GM19099 (cell line): ENCODE data around the gene MAPK11.

ENCODE experiments used
- POLR2A ChIP-seq: IDR thresholded peaks from 3 replicates; pipeline ENCODE4 v1.6.1; 2011; ENCODE audit warnings: low read depth; ENCODE audit not compliant: insufficient read length; ENCODE audit errors: extremely low read depth

The MAPK11 gene

DNA sequence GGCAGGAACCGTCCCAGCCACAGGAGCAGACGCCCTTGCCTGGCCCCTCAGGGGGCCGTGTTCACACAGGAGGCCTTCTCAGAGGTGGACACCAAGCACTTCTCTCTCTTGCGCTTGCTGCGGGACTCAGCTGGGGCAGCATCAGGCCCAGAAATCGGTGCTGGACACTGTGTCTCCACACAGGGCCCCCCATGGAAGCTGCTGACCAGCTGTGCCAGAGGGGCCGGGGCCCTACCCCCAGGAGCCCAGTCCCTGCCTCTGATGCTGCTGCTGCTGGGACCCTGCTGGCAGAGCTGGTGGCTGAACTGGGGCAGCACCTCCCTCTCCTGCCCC is 33.3 kb upstream of the MAPK11 start:
- no peak for TF ChIP-seq POLR2A

DNA sequence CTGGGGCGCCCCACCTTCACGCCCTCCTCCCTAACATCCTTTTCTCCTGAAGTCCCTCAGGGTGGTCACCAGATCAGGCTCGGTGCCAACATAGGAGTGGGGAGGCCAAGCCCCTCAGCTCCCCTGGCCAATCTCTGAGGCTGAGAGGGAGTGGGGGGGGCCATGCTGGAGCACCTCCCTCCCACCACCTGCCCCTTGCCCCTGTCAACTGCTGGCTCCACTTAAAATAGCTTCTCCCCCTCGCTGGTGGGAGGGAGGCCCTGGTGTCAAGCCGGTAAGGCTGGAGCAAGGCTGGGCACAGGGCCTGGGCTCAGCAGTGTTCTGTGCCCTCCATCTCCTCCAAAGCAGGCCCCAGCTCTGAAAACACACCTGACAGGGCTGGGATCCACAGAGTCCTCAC is 32.4 kb upstream of the MAPK11 start:
- no peak for TF ChIP-seq POLR2A

DNA sequence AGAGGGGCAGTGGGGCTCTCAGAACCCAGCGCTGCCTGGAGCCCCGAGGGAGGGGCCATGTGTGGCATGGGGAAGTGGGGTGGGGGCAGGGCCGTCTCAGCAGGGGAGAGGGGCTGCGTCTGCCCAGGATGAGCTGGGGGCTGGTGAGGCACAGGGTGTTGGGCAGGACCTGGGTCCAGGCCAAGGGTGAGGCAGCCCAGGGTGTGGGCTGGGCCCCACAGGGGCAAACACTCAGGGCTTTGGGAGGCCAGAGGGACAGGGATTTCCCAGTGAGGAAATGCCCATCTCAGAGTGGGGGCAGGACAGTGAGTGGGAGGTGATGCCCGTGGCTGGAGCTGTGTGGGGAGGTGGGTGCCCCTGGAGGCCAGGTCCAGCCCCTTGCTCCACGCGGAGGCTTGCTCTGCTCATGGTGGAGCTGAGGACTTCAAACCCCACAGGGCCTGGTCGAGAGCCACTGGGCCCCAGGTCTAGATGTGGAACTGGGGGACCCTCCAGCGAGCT is 31.9 kb upstream of the MAPK11 start:
- no peak for TF ChIP-seq POLR2A

DNA sequence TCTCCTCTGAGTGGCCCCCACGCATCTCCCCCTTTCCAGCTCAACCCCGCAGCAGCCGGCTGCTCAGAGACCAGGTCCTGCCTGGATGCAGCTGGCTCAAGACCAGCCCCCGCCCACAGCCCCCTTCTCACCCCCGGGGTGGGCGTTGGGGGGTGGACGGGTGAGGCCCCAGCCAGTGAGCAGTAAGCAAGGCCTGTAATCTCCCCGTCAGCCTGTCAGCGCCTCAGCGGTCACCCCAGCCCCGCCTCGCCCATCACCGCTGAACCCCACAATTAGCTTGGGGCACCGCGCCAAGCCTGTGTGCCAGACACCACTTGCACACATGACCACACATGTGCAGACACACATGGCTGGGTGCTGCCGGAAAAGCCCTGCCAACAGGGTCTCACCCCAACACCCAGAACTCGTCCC is 31.4 kb upstream of the MAPK11 start:
- no peak for TF ChIP-seq POLR2A

DNA sequence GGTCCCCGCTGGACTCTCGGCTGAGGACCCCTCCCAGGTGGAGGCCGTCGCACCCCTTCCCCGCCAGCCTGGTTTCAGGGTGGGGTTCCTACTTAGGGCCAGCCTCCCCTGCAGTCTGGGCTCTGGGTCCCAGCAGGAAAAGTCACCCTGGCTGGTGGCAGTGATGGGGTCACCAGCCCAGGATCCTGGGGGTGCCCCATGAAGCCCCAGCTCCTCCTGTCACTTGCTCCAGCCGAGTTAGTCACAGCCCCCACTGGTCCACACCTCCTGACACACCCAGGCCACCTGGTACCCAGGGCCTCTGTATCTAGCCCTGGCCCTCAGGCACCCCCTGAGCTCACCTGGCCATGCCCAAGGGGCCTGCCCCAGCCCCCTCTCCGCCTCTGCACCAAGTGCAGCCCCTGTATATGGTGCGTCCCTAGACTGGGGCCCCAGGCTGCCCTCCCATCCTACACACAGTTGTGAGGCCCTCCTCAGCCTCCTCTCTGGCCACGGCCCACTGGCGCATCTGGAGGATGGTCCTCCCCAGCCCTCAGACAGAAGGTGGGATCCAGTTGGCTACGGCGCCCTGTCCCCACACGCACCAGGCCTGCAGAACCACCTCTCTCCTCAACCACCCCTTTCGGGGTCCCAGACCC is 30.6 kb upstream of the MAPK11 start:
- TF ChIP-seq POLR2A, result no peak

DNA sequence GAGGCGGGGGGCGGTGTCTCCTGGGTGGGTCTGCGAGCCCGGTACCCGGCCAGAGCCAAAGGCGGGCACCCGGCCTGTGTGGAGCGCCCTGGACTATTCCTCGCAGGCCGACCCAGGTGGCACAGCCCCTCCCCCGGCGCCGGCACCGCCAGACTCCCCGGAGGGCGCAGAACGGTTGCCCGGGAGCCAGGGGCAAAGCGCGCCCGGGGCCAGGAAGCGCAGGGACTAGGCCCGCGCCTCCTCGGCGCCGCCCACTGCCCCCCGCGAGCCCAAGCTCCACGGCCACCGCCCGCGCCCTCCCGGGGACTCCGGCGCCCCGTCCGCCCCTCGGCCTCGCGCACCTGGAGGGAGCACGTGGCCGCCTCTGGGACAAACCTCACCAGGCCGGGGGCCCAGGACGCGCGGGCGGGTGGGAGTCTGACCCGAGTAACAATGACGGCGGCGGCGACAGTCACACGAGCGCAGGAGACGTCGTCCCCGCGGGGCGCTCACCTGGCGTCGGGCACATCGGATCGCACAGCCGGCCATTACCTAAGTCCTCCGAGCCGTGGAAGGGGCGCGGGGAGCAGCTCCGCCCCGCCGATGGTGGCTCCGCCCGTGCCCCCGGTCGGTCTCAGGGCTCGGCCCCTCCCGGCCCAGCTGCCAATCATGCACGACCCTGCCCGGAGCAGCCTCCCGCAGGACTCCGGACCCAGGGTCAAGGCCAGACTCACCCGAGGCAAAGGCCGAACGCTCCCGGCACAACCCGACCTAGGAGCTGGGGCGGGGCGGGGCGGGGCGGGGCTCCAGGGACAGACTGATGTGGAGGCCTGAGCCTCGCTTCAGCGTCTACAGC is 29.8 kb upstream of the MAPK11 start:
- no peak for TF ChIP-seq POLR2A

DNA sequence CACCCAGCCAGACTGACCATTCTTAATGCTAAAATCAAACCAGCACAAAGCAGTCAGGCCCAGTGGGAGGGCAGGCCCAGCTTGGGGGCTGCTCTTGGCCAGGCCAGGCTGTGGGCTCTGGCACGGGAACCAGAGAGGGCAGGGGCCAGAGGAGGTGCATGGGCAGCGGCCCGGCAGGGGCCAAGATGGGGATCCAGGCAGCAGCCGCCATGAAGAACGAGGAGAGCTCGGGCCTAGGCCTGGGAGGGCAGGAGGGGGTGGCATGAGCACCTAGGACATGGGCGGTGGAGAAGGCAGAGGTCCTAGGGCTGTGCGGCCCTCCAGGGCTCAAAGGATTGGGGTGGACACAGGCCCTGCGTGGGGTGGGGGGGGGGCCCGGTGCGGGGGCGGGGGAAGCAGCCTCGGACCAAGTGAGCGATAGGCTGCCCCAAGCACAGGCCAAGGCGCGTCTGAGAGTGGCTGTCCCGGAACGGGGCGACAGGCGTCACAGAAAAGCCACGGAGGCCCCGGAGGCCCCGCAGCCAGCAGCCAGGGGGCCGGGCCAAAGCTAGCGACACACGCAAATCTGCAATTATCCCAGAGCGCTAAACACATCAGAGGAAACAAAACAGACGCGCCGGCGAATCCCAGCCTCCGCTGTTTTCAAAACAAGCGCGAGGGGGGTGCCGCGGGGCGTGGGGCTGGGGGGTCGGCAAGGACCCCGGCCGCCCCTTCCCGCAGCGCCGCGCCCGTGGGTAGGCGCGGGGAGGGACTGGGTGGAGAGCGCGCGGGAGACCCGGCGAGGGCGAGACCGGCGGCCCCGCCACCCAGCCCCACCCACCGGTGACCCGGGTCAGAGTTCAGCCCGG is 29.0 kb upstream of the MAPK11 start:
- no peak for TF ChIP-seq POLR2A

DNA sequence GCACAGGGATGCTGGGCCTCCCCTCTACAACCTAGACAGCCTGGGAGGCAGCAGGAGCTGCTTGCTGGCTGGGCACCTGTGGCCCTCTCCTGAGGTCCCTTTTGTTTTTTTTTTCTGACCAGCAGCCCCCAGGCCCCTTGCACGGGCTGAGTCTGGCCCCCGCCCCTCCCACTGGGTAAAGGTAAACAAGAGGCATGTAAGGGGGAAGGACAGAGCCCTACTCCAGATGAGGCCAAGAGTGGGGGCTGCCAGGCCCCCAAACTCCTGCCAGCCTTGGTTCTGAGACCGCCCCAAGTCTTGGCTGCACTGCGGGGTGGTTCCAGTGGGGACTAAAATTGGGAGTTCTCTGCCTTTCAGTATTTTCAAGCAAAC is 28.1 kb upstream of the MAPK11 start:
- TF ChIP-seq POLR2A, result no peak

DNA sequence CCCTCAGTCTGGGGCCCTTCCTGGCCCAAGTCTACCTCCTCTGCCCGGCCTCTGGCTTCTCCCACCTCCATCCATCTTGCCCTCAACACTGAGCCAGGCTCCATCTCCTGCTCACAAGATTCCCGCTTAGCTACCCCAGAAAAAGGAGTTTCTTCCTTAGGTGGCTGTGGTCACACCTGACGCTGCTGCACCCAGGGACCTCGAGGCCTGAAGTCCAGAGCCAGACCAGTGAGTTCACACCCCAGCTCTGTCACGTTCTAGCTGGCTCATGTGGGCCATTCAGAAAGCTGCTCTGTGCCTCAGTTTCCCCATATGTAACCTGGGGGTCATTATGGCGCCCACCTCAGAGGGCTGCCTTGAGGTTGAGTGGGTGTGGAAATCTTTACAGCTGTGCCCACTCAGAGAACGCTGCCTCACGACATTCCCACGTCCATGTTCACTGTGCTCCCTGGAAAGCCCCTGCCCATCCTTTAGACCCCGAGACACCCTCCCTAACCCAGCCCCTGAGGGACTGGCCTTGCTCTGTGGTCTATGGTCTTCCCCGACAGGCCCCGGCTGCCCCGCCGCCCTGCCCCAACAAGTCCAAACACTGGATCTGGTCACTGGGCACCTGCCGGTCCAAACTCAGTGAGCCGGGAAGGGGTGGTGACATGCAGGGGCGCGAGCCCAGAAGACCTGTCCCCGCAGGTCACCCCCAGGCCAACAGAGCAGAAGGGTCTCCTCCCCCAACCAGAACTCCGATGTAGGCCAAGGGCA is 27.5 kb upstream of the MAPK11 start:
- no peak for TF ChIP-seq POLR2A

DNA sequence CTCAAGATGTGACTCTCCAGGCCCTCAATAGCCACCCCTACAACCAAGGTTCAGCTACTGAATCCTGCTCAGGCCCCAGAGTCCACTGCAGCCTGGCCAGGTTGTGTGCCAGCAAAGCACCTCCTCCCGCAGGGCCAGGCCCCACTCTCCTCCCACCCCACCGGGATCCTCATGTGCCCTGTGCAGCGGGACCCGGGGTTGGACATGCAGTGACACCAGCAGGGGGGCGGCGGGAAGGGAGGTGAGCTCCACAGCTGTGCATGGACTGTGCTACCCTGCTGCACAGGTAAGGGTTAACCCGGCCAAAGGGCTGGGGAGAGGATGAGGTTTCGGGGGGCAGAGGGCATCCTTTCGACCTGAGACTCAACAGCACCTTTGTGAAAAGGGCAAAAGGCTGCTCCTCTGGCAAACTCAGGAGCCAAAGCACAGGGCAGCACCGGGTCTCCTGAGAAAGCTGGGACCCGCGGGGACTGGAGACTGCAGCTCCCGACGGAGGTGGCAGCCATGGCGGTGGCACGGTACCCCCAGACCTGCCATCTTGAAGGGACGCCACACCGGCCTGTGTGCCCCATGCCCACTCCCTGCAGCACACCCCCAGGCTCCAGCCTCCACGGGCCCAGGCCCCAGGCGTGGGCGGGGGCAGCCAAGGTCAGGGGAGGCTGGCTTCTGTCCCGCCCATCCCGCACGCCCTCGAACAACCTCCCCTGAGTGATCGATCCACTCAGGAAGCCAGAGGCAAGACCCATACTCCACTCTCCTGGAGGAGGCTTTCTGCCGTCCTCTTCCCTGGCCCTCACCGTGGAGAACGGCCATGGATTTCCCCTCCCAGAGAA is 26.7 kb upstream of the MAPK11 start:
- no peak for TF ChIP-seq POLR2A

DNA sequence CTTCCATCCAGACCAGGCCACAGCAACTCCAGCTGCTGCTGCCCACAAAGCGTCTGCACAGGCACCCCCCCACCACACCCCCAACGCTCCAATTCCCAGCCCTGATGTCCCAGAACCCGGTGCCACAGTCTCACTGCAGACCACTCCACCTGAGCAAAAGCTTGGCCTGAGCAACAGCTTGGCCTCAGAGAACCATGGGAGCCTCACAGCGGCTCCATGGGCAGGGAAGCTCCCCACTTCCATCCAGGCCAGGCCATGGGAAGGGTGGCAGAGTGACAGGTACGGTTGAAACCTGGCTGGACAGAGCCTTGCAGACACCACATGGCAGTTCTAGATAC is 24.1 kb upstream of the MAPK11 start:
- no peak for TF ChIP-seq POLR2A

DNA sequence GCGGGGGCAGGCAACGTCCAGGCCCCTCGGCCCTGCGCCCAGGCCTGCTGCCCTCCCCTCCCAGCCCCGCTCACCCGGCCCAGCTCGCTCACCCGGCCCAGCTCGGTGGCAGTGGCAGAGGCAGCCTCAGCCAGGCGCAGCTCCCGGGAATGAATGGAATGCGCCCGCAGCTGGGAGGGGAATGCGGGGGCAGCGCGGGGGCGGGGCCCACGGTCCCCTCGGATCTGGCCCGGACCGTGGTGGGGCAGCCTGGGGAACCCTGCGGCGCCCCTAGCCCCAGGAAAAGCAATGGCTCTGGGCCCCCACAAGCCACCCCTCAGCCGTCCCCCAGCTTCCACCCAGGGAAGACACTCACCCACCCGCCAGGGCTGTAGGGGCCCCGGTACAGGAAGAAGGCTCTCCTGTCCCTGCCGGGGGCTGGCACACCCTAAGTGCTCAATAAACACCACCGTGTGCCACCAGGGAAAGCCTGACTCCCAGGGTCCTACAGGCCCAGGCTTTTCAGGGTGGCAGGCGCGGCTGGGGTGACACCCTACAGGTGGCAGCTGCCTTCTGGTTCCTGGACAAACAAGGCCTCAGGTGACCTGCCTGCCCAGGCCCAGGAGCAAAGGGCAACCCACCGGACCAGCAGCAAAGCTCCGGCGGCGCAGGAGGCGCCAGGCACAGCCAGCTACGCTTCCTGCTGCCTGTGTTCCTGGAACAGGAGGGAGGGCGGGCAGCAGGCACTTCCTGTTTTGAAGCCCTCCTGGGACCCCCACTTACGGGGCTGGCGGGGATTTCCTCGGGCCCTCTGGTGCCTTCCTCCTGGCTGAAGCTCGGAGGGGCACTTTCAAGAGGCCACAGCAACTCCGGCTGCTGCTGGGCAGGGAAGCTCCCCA is 23.5 kb upstream of the MAPK11 start:
- TF ChIP-seq POLR2A, result no peak
